Vagina (tissue), 2 donors: ENCODE results near the gene CCBE1.

ENCODE experiments used
- CTCF ChIP-seq, 3 experiments: fragments of 450-650 bp in 2 of 3; fragments of 200-600 bp in 1 of 3; sonication (generic) in 1 of 3; IDR thresholded peaks; one replicate each; pipeline ENCODE4 v1.5.1; 2017 to 2019; ENCODE audit warnings: antibody characterized with exemption in 3 of 3, mild to moderate bottlenecking in 2 of 3, moderate library complexity in 2 of 3
- POLR2A ChIP-seq, 2 donors: fragments of 450-650 bp; IDR thresholded peaks; one replicate each; pipeline ENCODE4 v1.6.1; 2017; ENCODE audit warnings: antibody characterized with exemption in 2 of 2, mild to moderate bottlenecking in 2 of 2, moderate library complexity in 2 of 2
- POLR2AphosphoS5 ChIP-seq, 2 donors: sonication (generic); formaldehyde crosslinking; IDR thresholded peaks; one replicate each; pipeline ENCODE4 v1.9.0; 2017; ENCODE audit warnings: antibody characterized with exemption in 2 of 2, mild to moderate bottlenecking in 2 of 2, low read depth in 1 of 2; ENCODE audit not compliant: insufficient read depth in 1 of 2

- TF ChIP-seq CTCF (IDR thresholded peaks at IDR 0.05) (peak; percentile 34 to 80 (median 75)), POLR2AphosphoS5 (IDR thresholded peaks at IDR 0.05; ENCODE audit: insufficient read depth in 1 of 2, low read depth in 1 of 2) (no peak), POLR2A (IDR thresholded peaks at IDR 0.05) (no peak)
These were observed 294.7 kb downstream of the CCBE1 start for GRCh38 chr18:59402432-59403090.
